PFSK-1 (cell line): Measurements from ENCODE around the gene BCAS1.

ENCODE experiments used
- FOXP2 ChIP-seq: optimal IDR thresholded peaks from 2 replicates; pipeline ENCODE3; 2011; ENCODE audit warnings: borderline replicate concordance, control low read depth, inconsistent platforms; ENCODE audit not compliant: insufficient read depth; ENCODE audit errors: extremely low read length, extremely low read depth
- POLR2AphosphoS5 ChIP-seq: IDR thresholded peaks from 2 replicates; pipeline ENCODE4 v1.6.1; 2012; ENCODE audit warnings: low read depth, mild to moderate bottlenecking, control low read depth, low read length, moderate library complexity
- REST ChIP-seq, 2 experiments: IDR thresholded peaks; 2 replicates each; pipeline versions ENCODE4 v1.6.1 to v1.8.0; 2011 to 2012; ENCODE audit warnings: low read depth in 2 of 2, low read length in 2 of 2, control low read depth in 1 of 2, inconsistent platforms in 1 of 2, mild to moderate bottlenecking in 1 of 2, moderate library complexity in 1 of 2; ENCODE audit not compliant: insufficient read depth in 1 of 2
- SIN3A ChIP-seq: IDR thresholded peaks from 2 replicates; pipeline ENCODE4 v1.6.1; 2012; ENCODE audit warnings: mild to moderate bottlenecking, low read length, moderate library complexity, borderline replicate concordance; ENCODE audit not compliant: insufficient read depth
- TAF1 ChIP-seq: IDR thresholded peaks from 2 replicates; pipeline ENCODE4 v1.6.1; 2012; ENCODE audit warnings: low read length, control low read depth, borderline replicate concordance; ENCODE audit not compliant: insufficient read depth

The BCAS1 gene

GRCh38 chr20:53920647-53921245 is 149.6 kb downstream of the BCAS1 start:
- TF ChIP-seq FOXP2 (no peak), SIN3A (no peak), POLR2AphosphoS5 (no peak), REST (IDR thresholded peaks at IDR 0.05; ENCODE audit: insufficient read depth in 1 of 2, low read depth in 2 of 2, low read length in 2 of 2) (no peak), TAF1 (no peak)

- TF ChIP-seq FOXP2, result no peak
- no peak for TF ChIP-seq SIN3A
- TF ChIP-seq REST (IDR thresholded peaks at IDR 0.05; ENCODE audit: insufficient read depth in 1 of 2, low read depth in 2 of 2, low read length in 2 of 2), result no peak
- no peak for TF ChIP-seq TAF1
- TF ChIP-seq POLR2AphosphoS5, result no peak
These were observed 150.5 kb downstream of the BCAS1 start for GRCh38 chr20:53919886-53920285.

GRCh38 chr20:53918949-53919361 is 151.4 kb downstream of the BCAS1 start:
- TF ChIP-seq REST (IDR thresholded peaks at IDR 0.05; ENCODE audit: insufficient read depth in 1 of 2, low read depth in 2 of 2, low read length in 2 of 2), result no peak
- no peak for TF ChIP-seq TAF1
- no peak for TF ChIP-seq SIN3A
- TF ChIP-seq FOXP2, result no peak
- no peak for TF ChIP-seq POLR2AphosphoS5

GRCh38 chr20:53918020-53918311 is 152.4 kb downstream of the BCAS1 start:
- TF ChIP-seq FOXP2 (no peak), SIN3A (no peak), TAF1 (no peak), REST (IDR thresholded peaks at IDR 0.05; ENCODE audit: insufficient read depth in 1 of 2, low read depth in 2 of 2, low read length in 2 of 2) (no peak), POLR2AphosphoS5 (no peak)
